Vagina (tissue), 2 donors: Measurements from ENCODE around the gene PCSK2. TPM values are rescaled to one million over a fixed set of nuclear protein-coding genes. Genes with fewer than 3 reads are reported as not detected.

Experiments
- DNase-seq, 2 donors: peaks; one replicate each; pipeline ENCODE4 v3.0.0-alpha.2; 2017; ENCODE audit errors: extremely low spot score in 2 of 2
- H3K27ac ChIP-seq: fragments of 200-600 bp; sonication (generic); one replicate; pipeline ENCODE4 v1.5.1; 2019
- H3K27me3 ChIP-seq: fragments of 200-600 bp; sonication (generic); one replicate; pipeline ENCODE4 v1.5.1; 2019
- H3K36me3 ChIP-seq, 2 donors: fragments of 200-600 bp; sonication (generic); one replicate each; pipeline ENCODE4 v1.5.1; 2017 to 2019
- H3K4me1 ChIP-seq: fragments of 200-600 bp; sonication (generic); one replicate; pipeline ENCODE4 v1.5.1; 2019
- H3K4me3 ChIP-seq, 2 donors: fragments of 200-600 bp; sonication (generic); 1 replicate in 1 of 2; 2 replicates in 1 of 2; pipeline ENCODE4 v1.5.1; 2016 to 2019
- H3K9me3 ChIP-seq: fragments of 200-600 bp; sonication (generic); one replicate; pipeline ENCODE4 v1.5.1; 2019
- CTCF ChIP-seq, 3 experiments: fragments of 450-650 bp in 2 of 3; fragments of 200-600 bp in 1 of 3; sonication (generic) in 1 of 3; IDR thresholded peaks; one replicate each; pipeline ENCODE4 v1.5.1; 2017 to 2019; ENCODE audit warnings: antibody characterized with exemption in 3 of 3, mild to moderate bottlenecking in 2 of 3, moderate library complexity in 2 of 3
- POLR2A ChIP-seq, 2 donors: fragments of 450-650 bp; IDR thresholded peaks; one replicate each; pipeline ENCODE4 v1.6.1; 2017; ENCODE audit warnings: antibody characterized with exemption in 2 of 2, mild to moderate bottlenecking in 2 of 2, moderate library complexity in 2 of 2
- POLR2AphosphoS5 ChIP-seq, 2 donors: sonication (generic); formaldehyde crosslinking; IDR thresholded peaks; one replicate each; pipeline ENCODE4 v1.9.0; 2017; ENCODE audit warnings: antibody characterized with exemption in 2 of 2, mild to moderate bottlenecking in 2 of 2, low read depth in 1 of 2; ENCODE audit not compliant: insufficient read depth in 1 of 2
- intact Hi-C: fragments of 100-400 bp; cut with DNase I; formaldehyde crosslinking; loops from one replicate; pipeline ENCODE4 v1.15.1; 2023
- total RNA-seq: library from RNA; depleted of rRNA; stranded (reverse); fragments of >200 nt; gene quantifications from one replicate; pipeline ENCODE4 v1.2.3, GENCODE V29; 2016

Gene PCSK2
- total RNA-seq, 1 donor from 2014 or later, result 0.98 TPM

DNA sequence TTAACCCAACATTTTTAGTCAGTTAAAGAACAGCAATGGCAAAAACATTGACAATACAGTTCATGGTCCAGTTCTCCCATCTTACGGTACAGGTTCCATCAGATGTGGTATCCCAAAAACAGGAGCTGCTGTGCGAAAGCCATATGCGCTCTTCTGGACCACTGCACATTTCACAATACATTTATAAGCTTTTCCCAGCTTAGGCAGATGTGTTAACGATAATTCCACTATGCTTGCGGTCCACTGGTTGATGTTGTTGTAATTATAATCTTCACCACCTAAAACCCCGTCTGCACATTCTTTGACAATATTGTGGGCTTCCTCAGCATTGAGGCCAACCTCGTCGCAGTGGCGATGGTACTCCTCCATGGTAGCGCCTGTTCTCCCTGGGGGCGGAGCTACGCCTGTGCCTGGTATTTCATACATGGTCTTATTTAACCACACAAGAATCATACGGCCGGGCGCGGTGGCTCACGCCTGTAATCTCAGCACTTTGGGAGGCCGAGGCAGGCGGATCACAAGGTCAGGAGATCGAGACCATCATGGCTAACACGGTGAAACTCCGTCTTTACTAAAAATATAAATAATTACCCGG, 252.3 kb downstream of the PCSK2 start:
- DNase-seq, result no peak
- Histone ChIP-seq H3K4me3 (no peak overlapping the region), H3K4me1 (no peaks in the 10 kb centered on the region), H3K27ac (no peak overlapping the region), H3K27me3 (no peaks in the 10 kb centered on the region), H3K9me3 (no peaks in the 10 kb centered on the region), H3K36me3 (no peaks in the 10 kb centered on the region)
- intact Hi-C loops, result no loop called here
- TF ChIP-seq POLR2A (IDR thresholded peaks at IDR 0.05) (no peak), POLR2AphosphoS5 (IDR thresholded peaks at IDR 0.05; ENCODE audit: insufficient read depth in 1 of 2, low read depth in 1 of 2) (no peak), CTCF (IDR thresholded peaks at IDR 0.05) (no peak)

- no peak for DNase-seq
- intact Hi-C loops, result no loop called here
- Histone ChIP-seq H3K4me3 (no peak overlapping the region), H3K9me3 (no peaks in the 10 kb centered on the region), H3K36me3 (no peaks in the 10 kb centered on the region), H3K27ac (no peak overlapping the region), H3K4me1 (no peaks in the 10 kb centered on the region), H3K27me3 (no peaks in the 10 kb centered on the region)
- no peak for TF ChIP-seq POLR2A (IDR thresholded peaks at IDR 0.05)
- TF ChIP-seq CTCF (IDR thresholded peaks at IDR 0.05), result no peak
Observed at GRCh38 chr20:17480696-17481095, 253.9 kb downstream of the PCSK2 start.

- H3K27ac ChIP-seq, result no peak overlapping the region
- H3K4me1 ChIP-seq, result no peaks in the 10 kb centered on the region
- no peaks in the 10 kb centered on the region for H3K36me3 ChIP-seq
- no peak for TF ChIP-seq POLR2AphosphoS5 (IDR thresholded peaks at IDR 0.05; ENCODE audit: insufficient read depth in 1 of 2, low read depth in 1 of 2)
- no peak for TF ChIP-seq CTCF (IDR thresholded peaks at IDR 0.05)
- TF ChIP-seq POLR2A (IDR thresholded peaks at IDR 0.05), result no peak
- no peaks in the 10 kb centered on the region for H3K9me3 ChIP-seq
- intact Hi-C loops, result no loop called here
- no peak for DNase-seq
- H3K4me3 ChIP-seq, result no peak overlapping the region
- no peaks in the 10 kb centered on the region for H3K27me3 ChIP-seq
Observed at GRCh38 chr20:17481661-17482060, 254.8 kb downstream of the PCSK2 start.

- Histone ChIP-seq H3K36me3 (no peaks in the 10 kb centered on the region), H3K4me1 (no peaks in the 10 kb centered on the region), H3K27ac (no peak overlapping the region), H3K4me3 (no peak overlapping the region), H3K27me3 (no peaks in the 10 kb centered on the region), H3K9me3 (no peaks in the 10 kb centered on the region)
- DNase-seq, result no peak
- intact Hi-C loops, result no loop called here
- TF ChIP-seq CTCF (IDR thresholded peaks at IDR 0.05), result no peak
- no peak for TF ChIP-seq POLR2A (IDR thresholded peaks at IDR 0.05)
- TF ChIP-seq POLR2AphosphoS5 (IDR thresholded peaks at IDR 0.05; ENCODE audit: insufficient read depth in 1 of 2, low read depth in 1 of 2), result no peak
Observed at GRCh38 chr20:17482536-17482935, 255.7 kb downstream of the PCSK2 start.

GRCh38 chr20:17485017-17485416, 258.2 kb downstream of the PCSK2 start:
- Histone ChIP-seq H3K27me3 (no peaks in the 10 kb centered on the region), H3K4me3 (no peak overlapping the region), H3K36me3 (no peaks in the 10 kb centered on the region), H3K4me1 (no peaks in the 10 kb centered on the region), H3K27ac (no peak overlapping the region), H3K9me3 (no peaks in the 10 kb centered on the region)
- intact Hi-C loops, result no loop called here
- DNase-seq, result no peak
- no peak for TF ChIP-seq POLR2AphosphoS5 (IDR thresholded peaks at IDR 0.05; ENCODE audit: insufficient read depth in 1 of 2, low read depth in 1 of 2)
- no peak for TF ChIP-seq POLR2A (IDR thresholded peaks at IDR 0.05)
- no peak for TF ChIP-seq CTCF (IDR thresholded peaks at IDR 0.05)
